Muscle of back (tissue), 13 donors: ENCODE data around the gene FCRL4. TPM values are rescaled to one million over a fixed set of nuclear protein-coding genes. Genes with fewer than 3 reads are reported as not detected.
A peak's percentile ranks its signal among the peaks of the same experiment; 100 is the strongest.

ENCODE experiments used
- DNase-seq, 3 donors: peaks; one replicate each; pipeline versions ENCODE4 v3.0.0 to v3.0.0-alpha.2; 2013
- long read RNA-seq, 9 donors: transcript quantifications; one replicate each; lab custom pipeline, GENCODE V29; 2026
- polyA plus RNA-seq, 10 donors: library from polyadenylated mRNA; unstranded; fragments of 120-200 nt; gene quantifications; one replicate each; pipeline ENCODE4 v1.2.1, GENCODE V29; 2013; ENCODE audit not compliant: insufficient read length in 10 of 10

FCRL4 gene
- polyA plus RNA-seq = not detected
- long read RNA-seq, donor 1 = 0 reads
- long read RNA-seq, donor 2 = 0 reads
- long read RNA-seq, donor 3 = 0 reads
- long read RNA-seq, donor 4 = 0 reads
- long read RNA-seq, donor 5 = 0 reads
- long read RNA-seq, donor 6 = 0 reads
- long read RNA-seq, donor 7 = 0 reads
- long read RNA-seq, donor 8 = 0 reads
- long read RNA-seq, donor 9 = 0 reads

DNA sequence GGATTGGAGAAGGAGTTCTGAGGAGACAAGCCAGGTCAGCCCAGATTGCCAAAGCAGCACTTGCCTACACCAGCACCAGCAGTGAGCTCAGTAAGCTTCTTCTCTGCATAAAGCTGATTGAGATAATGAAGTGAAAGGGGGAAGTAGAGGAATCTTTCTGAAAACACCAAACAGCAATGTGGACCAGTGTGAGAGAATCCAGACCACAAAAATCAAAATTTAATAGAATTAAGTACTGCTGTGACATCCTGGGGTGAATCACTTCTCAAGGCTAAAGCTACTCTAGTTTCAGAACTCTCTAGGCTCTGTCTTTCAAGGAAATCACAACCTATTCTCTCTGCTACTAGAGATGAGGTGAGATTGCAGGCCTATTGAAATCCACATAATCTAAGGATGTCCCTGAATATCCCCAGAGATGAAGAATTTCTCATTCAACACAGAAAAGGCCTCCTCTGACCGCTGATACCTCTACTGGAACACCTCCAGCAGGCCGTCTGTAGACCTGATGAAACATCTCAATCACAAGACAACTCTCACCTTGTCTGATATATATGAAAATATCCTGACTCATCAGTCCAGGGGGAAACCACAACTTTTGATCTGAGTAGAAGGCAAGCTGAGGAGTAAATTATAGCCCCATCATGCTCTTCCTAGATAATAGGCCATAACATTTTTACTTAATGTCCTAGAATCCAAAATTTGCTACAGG, at the start of gene FCRL4:
Gene FCRL4 (minus strand): TSS at position 127 of the 709 bp plus-strand sequence. CDS start 141 bp downstream, outside the sequence.
- no peak for DNase-seq

DNA sequence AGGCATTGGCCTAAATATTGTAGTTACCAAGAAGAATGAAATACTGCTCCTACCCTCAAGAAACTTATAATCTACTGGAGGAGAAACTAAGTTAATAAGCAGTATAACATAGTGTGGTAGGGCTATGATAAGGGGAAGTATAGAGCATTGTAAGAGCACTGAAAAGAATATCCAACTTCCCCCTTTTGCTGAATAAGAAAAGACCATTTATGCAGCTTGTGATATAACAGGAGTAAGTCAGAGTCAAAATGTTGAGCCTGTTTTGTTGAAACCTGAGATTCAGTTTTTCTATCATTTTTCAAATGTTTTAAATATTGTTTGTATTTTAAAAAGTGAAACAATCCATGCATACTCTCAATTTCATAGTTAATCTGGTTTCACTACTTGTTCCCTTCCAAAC, 48.3 kb upstream of the FCRL4 start:
- DNase-seq = no peak

- DNase-seq = no peak
Observed at GRCh38 chr1:157641177-157641576, 43.3 kb upstream of the FCRL4 start.

DNA sequence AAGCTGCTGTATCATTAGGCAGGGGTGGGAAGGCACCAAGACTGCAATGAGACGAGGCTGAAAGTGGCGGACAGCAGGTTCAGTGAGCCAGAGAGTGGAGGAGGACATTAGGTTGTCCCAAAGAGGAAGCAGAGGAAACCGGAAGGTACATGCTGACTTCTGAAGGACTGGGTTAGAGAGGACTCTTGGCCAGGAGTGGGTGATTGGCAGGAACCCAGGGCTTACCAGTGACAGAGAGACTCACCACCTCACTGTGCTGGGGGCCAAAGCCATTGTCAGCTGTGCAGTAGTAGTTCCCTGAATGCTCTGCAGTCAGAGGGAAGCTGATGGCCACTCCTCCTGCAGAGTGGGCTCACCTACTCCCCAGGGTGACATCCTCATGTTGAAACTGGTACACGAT, 41.9 kb upstream of the FCRL4 start:
- DNase-seq = no peak

- no peak for DNase-seq
Observed at GRCh38 chr1:157628773-157629172, 30.9 kb upstream of the FCRL4 start.

DNA sequence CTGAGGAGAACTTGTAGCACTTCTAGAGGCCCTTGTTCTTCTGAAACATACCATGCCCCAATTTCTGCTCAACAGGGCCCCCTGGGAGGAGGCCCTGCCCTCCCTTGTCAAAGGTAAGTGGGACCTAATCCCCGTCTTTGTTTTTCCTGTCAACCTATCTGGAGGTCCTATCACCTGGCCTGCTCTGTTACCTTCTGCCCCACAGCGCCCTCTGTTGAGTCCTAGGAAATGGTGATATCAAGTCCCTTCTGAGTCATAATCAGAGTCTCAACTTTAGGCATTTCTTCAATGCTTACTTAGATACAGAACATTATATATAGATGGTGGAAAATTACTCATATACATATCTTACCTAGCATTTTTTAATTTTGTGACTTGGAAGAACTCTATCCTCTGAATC, 28.2 kb upstream of the FCRL4 start:
- no peak for DNase-seq

GRCh38 chr1:157624471-157624870, 26.6 kb upstream of the FCRL4 start:
- no peak for DNase-seq

DNA sequence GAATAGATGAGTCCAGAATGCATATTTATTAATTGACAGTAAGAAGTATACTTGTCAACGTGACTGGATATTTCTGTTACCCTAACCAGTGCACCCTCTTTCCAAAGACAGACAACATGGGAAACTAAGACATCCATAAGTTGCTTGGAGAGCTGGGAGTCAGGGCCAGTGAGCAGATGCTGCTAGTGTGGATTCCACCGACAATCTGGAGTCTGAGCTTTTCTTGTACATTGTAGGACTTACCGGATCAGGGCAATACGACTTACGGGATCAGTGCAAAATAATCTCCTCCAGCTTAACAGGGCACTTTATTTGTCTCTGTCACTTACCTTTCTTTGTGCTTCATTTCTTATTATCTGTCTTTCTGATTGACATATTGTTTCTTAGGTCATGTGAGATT, 24.6 kb upstream of the FCRL4 start:
- no peak for DNase-seq

DNA sequence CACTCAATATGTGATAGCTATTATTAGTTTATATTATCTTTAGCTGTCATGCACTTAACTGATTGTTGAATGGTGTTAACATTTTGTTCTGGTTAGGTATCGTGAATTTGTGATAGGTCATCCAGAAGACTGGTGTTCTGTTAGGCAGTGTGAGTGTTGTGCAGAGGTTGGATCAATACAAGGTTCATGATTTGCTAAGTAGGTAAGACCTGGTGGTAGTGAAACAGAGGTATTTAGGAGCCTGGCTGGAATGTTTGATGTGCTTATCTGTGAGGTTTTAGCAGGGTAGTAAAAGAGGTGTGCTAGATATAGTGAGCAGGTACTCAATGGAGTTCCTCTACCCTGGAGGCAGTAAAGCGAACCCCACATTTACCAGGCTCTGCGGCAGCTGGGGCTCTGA, 20.3 kb upstream of the FCRL4 start:
- DNase-seq = no peak

GRCh38 chr1:157600236-157600635, 2.4 kb upstream of the FCRL4 start:
- no peak for DNase-seq

- DNase-seq = no peak
Observed at GRCh38 chr1:157596384-157596783, 1.5 kb downstream of the FCRL4 start.

DNA sequence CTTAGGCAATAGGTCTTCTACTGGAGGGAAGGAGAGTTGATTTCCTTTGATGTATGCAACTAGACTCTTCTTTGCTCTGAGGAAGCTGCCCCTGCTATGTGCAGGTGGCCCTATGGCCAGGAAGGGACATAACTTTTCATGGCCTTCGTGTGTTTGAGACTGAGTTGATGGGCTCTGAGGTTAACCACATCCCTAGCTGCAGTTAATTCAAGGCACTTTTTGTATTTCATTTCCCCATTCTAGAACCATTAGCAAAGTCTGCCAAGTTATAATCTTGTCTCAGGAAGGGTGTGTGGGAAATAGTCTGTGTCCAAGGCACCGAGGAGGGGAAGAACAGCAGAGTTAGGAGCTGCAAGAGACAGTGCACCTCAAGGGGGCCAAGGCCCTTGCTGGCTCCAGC, 2.5 kb downstream of the FCRL4 start:
- peak in 1 of 3 donors; percentile 7 for DNase-seq

- DNase-seq = no peak
Observed at GRCh38 chr1:157585984-157586383, 11.9 kb downstream of the FCRL4 start.

- no peak for DNase-seq
Observed at GRCh38 chr1:157584503-157584902, 13.4 kb downstream of the FCRL4 start.

DNA sequence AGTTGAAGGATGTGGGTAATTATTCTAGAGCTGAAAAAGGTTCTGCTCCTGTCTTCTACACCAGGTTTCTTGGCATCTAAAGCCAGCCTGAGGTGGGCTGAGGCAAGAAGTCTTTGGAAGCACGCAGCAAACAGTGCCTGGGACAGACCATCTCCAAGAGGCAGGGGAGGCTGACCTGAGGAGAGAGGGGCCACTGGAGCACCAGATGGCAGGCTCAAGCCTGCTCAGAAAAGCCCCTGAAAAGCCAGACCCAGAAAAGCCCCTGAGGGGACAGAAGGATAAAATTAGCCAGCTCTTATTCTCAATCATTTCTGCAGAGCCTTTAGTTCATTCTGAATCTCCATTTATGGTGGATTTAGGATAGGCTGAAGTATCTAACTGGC, 17.1 kb downstream of the FCRL4 start:
- no peak for DNase-seq

DNA sequence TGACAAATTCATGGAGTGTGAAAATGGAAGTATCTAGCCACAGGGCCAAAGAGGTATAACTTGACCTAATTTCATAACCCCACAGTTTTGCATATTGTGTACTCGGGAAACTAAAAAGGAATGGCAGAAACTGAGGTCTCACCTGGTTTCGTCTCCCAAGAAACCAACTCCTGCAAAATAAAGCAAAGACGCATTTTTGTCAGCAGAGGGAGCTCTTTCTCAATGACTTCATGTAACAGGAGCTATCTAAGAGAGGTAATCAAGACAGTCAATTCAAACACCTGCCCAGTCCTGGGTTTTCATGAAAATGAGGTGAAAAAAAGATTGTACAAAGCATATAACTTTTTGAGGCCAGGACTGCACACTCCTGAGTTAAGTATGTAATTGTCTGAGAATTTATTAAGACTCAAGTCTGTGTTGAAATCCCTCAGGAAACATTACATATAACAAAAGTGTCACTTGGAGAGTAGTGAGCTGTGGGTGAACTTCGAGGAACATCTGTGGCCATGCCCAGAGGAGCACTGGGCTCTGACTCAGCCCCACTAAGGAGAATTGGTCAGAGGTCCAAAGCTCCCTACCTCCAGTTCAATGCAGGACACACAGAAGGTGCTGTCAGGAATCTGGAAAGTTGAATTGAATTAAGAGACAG, 17.6 kb downstream of the FCRL4 start:
- DNase-seq = peak; percentile 41 to 60 (median 46)

DNA sequence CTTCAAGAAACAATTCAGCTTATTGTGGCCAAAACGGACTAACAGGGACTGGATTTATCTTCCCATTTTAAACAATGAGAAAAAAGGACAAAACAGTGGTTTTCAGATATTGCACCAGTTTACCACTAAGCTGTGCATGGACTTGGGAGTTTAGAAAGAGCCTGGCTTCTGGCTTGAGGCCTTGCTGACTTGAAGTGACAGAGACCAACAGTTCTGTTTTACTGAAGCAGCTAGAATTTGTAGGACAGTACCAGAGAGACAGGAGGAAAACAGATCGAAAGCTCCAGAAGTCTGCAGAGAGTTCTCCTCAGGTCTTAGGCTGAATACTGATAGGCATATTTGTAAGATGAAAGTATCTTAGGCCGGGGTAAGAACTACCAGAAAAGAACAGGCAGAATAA, 20.5 kb downstream of the FCRL4 start:
- DNase-seq = no peak

GRCh38 chr1:157575744-157576143, 22.1 kb downstream of the FCRL4 start:
- DNase-seq = no peak

DNA sequence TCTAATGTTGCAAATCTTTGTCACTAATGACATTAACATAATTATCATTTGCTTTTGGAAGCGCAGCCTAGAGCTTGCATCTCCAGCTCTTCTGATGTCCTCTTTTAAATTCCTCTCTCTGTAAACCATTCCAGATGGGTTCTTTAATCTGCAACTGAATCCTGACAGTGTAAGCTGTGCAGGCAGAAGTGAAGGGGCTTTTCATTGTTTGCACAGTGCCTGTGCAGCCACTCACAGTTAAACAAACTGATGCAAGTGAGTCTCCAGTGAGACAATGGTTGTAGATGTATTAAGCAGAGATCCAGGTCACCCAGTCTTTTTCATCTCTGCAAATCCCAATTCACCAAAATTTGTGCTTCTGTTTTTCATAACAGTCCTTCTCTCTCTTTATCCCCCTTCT, 23.0 kb downstream of the FCRL4 start:
- no peak for DNase-seq

DNA sequence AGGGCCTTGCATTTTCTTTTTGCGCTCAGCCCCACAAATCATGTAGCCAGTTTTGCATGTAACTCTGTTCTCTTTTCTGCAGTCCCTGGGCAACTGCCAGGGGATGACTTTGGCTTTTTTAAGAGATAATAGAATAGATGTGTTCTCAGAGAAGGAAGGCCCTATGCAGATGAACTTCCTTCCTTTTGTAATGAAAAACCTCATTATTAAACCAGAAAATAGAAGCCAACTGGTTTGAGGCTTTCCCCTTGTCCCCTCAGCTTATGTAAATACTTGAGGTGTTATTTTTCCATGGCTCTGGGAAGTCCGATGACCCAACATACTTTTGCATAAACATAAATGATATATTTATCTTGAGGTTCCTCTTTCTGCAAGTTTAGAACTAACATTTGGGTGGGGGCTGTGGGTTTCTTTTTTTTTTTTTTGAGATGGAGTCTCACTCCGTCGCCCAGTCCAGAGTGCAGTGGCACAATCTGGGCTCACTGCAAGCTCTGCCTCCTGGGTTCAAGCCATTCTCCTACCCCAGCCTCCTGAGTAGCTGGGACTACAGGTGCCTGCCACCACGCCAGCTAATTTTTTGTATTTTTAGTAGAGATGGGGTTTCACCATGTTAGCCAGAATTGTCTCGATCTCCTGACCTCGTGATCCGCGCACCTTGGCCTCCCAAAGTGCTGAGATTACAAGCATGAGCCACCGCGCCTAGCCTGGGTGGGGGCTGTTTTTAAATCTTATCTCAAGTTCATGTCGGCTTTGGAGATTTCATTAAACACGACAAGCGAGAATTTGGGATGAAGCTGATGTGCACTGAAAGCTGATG, 31.2 kb downstream of the FCRL4 start:
- no peak for DNase-seq

DNA sequence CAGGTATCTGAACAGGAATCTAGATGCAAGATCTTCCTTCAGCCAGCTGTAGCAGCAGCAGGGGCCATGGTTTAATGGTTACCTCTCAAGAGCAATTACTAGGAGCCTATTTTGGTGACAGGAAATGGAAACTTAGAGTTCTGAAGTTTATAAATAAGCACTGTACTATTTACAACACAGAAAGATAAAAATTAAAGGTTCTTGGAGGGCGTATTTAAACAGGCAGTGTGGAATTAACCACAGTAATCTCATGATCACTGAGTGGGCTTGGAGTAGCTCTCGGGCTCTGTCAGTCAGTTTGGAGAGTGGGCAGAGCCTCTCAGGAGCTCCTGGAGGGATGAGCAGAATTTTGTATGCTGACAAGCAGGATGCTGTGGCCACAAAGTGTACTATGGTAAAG, 35.4 kb downstream of the FCRL4 start:
- no peak for DNase-seq

DNA sequence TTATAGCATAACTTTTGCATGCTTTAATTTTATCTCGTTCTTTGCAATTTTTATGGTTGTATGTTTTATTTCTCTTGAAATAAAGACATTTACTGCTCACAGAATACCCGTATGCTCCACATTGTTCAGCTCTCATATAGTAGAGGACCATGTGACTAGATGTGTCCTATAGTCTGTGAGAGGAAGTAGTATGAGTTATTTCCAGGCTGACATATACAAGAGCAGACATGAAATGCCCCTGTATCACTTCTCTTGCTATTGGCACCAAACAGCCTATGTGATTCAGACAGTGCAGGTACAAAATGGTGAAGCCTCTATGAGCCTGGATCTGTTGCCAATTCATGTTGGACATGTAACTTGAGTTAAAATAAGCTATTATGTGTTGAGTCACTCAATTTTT, 39.8 kb downstream of the FCRL4 start:
- no peak for DNase-seq
